ENCODE data around the gene CIAO2A. TPM values are rescaled to one million over a fixed set of nuclear protein-coding genes. Genes with fewer than 3 reads are reported as not detected.

The CIAO2A gene
- total RNA-seq, 6 experiments from 2014 or later: 46.5 to 61.1 (median 53.2) TPM

- peaks cover 22% of the 10 kb centered on the region for H3K4me1 Mint-ChIP-seq (ENCODE audit: low read depth)
- H3K36me3 Mint-ChIP-seq (ENCODE audit: low read depth): peaks cover 13% of the 10 kb centered on the region; the same call in 1 of the 2 replicates
- DNase-seq: no peak
- H3K4me3 Mint-ChIP-seq: no peak overlapping the region
- peaks cover 5% of the 10 kb centered on the region; the same call in 1 of the 2 replicates for H3K9me3 Mint-ChIP-seq
- H3K27me3 Mint-ChIP-seq (ENCODE audit: insufficient read depth): peaks cover 20% of the 10 kb centered on the region
- no peak overlapping the region for H3K27ac Mint-ChIP-seq
- TF ChIP-seq CTCF (IDR thresholded peaks at IDR 0.05): no peak
Measured at GRCh38 chr15:64022571-64022970, 71.1 kb downstream of the CIAO2A start.

Other genes starting within 250 kb of the CIAO2A start
- 1 to 10 TPM; 2.1 to 5.7 (median 5.1) TPM for gene DAPK2, start 47.4 kb downstream of the CIAO2A start, total RNA-seq (2021; fragmentation: NEBNext Ultra II Directional; extraction: Animal tissue kit (Norgen Biotek cat#: 25700))
- 100 to 1,000 TPM in 1 of 6 experiments, 10 to 100 TPM in 5; 87.4 to 102 (median 96.1) TPM for gene SNX1, start 2.1 kb upstream of the CIAO2A start, total RNA-seq (2021; fragmentation: NEBNext Ultra II Directional; extraction: Animal tissue kit (Norgen Biotek cat#: 25700))
- under 1 TPM in 4 of 6 experiments, not detected in 2; 0.07 to 0.21 (median 0.14) TPM for gene SNX22, start 57.9 kb upstream of the CIAO2A start, total RNA-seq (2021; fragmentation: NEBNext Ultra II Directional; extraction: Animal tissue kit (Norgen Biotek cat#: 25700))
- 1,000 to 10,000 TPM; 1,000 to 1,254 (median 1,048) TPM for gene PPIB, start 69.2 kb upstream of the CIAO2A start, total RNA-seq (2021; fragmentation: NEBNext Ultra II Directional; extraction: Animal tissue kit (Norgen Biotek cat#: 25700))

All from HFFc6 (cell line).